ENCODE data around the gene ARR3.

The ARR3 gene

GRCh38 chrX:70301716-70302115, 33.6 kb downstream of the ARR3 start:
- TF ChIP-seq CEBPB (IDR thresholded peaks at IDR 0.05) = no peak
- TF ChIP-seq REST (IDR thresholded peaks at IDR 0.05; ENCODE audit: low read depth) = no peak

DNA sequence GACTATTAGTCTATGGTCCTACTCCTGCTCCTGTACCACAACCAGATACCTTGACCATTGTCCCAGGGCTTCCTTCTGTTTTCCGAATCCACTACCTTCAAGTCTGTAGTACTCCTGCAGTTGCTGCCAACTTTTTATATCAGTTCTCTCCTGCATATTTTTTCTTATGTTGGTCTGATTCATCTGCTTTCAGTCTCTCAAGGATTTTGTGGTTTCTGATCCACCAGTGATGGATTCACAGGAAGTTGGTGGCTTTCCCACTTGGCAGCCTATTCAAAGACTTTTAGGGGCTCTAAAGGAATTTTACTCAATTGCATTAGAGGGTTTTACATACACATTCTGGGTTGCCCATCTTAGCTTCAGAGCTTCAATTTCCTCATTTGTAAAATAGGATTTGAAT, 45.4 kb downstream of the ARR3 start:
- TF ChIP-seq, protein P1, sequence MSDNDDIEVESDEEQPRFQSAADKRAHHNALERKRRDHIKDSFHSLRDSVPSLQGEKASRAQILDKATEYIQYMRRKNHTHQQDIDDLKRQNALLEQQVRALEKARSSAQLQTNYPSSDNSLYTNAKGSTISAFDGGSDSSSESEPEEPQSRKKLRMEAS (IDR thresholded peaks at IDR 0.05) = no peak
- TF ChIP-seq RAD21 (IDR thresholded peaks at IDR 0.05; ENCODE audit: low read depth) = no peak
- no peak for TF ChIP-seq YY1 (IDR thresholded peaks at IDR 0.05; ENCODE audit: low read depth)

- TF ChIP-seq EGR1 (IDR thresholded peaks at IDR 0.05) (no peak), NFIC (IDR thresholded peaks at IDR 0.05) (no peak), ZBTB7A (IDR thresholded peaks at IDR 0.05; ENCODE audit: low read depth) (no peak), CREB1 (IDR thresholded peaks at IDR 0.05; ENCODE audit: low read depth) (no peak), YY1 (IDR thresholded peaks at IDR 0.05; ENCODE audit: low read depth) (no peak)
- TF ChIP-seq, protein P1 (IDR thresholded peaks at IDR 0.05) = no peak
These were observed 54.6 kb downstream of the ARR3 start for GRCh38 chrX:70322784-70323183.

DNA sequence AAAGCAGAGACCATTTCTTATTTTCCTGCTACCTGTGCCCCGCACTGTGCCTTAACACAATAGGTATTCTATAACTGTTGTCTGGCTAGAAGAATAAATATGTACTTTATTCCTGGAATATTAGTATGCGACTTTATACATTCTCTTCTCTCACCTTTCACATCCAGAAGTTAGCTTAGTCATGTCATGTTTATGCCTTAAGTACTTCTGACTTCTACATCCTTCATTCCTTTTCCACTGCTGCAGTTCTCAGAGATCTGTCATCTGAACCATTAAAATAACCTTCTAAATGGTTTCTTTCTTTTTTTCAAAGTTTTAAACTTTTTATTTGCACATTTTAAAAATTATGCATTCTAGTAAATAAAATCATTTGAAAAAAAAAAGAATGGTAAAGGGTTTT, 56.2 kb downstream of the ARR3 start:
- TF ChIP-seq TEAD4 (IDR thresholded peaks at IDR 0.05) (no peak), YY1 (IDR thresholded peaks at IDR 0.05; ENCODE audit: low read depth) (no peak), REST (IDR thresholded peaks at IDR 0.05; ENCODE audit: low read depth) (no peak)

DNA sequence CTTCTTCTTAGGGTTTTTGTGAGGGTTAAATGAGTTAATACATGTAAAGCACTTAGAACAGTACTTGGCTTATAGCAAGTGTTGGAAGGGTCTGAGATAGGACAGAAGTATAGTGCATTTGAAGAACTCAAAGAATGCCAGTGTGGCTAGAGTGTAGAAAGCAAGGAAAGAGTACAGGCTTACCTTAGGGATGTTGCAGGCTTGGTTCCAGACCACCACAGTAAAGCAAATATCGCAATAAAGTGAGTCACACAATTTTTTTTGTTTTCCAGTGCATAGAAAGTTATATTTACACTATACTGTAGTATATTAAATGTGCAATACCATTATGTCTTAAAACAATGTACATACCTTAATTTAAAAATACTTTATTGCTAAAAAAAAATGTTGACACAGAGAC, 63.0 kb downstream of the ARR3 start:
- TF ChIP-seq, protein P1 (IDR thresholded peaks at IDR 0.05) = no peak

All from Ishikawa (cell line).